Astrocyte (in vitro differentiated cells and primary cell): ENCODE data around the gene CRLF1. TPM values are rescaled to one million over a fixed set of nuclear protein-coding genes. Genes with fewer than 3 reads are reported as not detected.

Experiments used
- DNase-seq: peaks from one replicate; pipeline ENCODE4 v3.0.0-alpha.2; 2010; ENCODE audit warnings: low read depth
- FAIRE-seq: peaks from 2 replicates; lab custom pipeline; 2011; peaks lifted over from hg19 to GRCh38; lab: Jason Lieb, UNC
- H2AFZ ChIP-seq: 2 replicates; pipeline ENCODE4 v1.6.0; 2012; ENCODE audit warnings: low read depth, low read length, inconsistent platforms
- H3K27ac ChIP-seq: 2 replicates; pipeline ENCODE4 v1.5.1; 2011; ENCODE audit warnings: low read depth, low read length, inconsistent platforms
- H3K27me3 ChIP-seq: 2 replicates; pipeline ENCODE4 v1.6.0; 2011; ENCODE audit warnings: low read length, inconsistent platforms; ENCODE audit not compliant: insufficient read depth
- H3K36me3 ChIP-seq: 2 replicates; pipeline ENCODE4 v1.5.1; 2011; ENCODE audit warnings: low read length, inconsistent platforms; ENCODE audit not compliant: insufficient read depth
- H3K4me1 ChIP-seq: 2 replicates; pipeline ENCODE4 v1.5.1; 2011; ENCODE audit warnings: low read length, inconsistent platforms; ENCODE audit not compliant: insufficient read depth
- H3K4me2 ChIP-seq: 2 replicates; pipeline ENCODE4 v1.6.0; 2012; ENCODE audit warnings: low read length, inconsistent platforms
- H3K4me3 ChIP-seq: 2 replicates; pipeline ENCODE4 v1.5.1; 2011; ENCODE audit warnings: low read depth, mild to moderate bottlenecking, low read length, inconsistent platforms; ENCODE audit not compliant: insufficient read depth
- H3K79me2 ChIP-seq: 2 replicates; pipeline ENCODE4 v1.6.0; 2012; ENCODE audit warnings: mild to moderate bottlenecking, low read length, inconsistent platforms; ENCODE audit not compliant: insufficient read depth
- H3K9ac ChIP-seq: 2 replicates; pipeline ENCODE4 v1.6.0; 2012; ENCODE audit warnings: mild to moderate bottlenecking, low read length, inconsistent platforms
- H3K9me3 ChIP-seq: 2 replicates; pipeline ENCODE4 v1.5.1; 2012; ENCODE audit warnings: low read depth, mild to moderate bottlenecking, low read length, inconsistent platforms; ENCODE audit not compliant: insufficient read depth
- H4K20me1 ChIP-seq: 2 replicates; pipeline ENCODE4 v1.6.0; 2012; ENCODE audit warnings: low read length, inconsistent platforms; ENCODE audit not compliant: insufficient read depth
- H3K27ac Mint-ChIP-seq: one replicate; pipeline ENCODE4 v1.8.0; 2021; ENCODE audit warnings: mild to moderate bottlenecking, mixed read lengths; ENCODE audit not compliant: unreplicated experiment
- H3K27me3 Mint-ChIP-seq: one replicate; pipeline ENCODE4 v1.8.0; 2021; ENCODE audit warnings: low read depth, mixed read lengths; ENCODE audit not compliant: unreplicated experiment
- H3K36me3 Mint-ChIP-seq: one replicate; pipeline ENCODE4 v1.8.0; 2021; ENCODE audit warnings: low read depth, mixed read lengths; ENCODE audit not compliant: unreplicated experiment
- H3K4me1 Mint-ChIP-seq: one replicate; pipeline ENCODE4 v1.8.0; 2021; ENCODE audit warnings: low read depth, mixed read lengths; ENCODE audit not compliant: unreplicated experiment
- H3K4me3 Mint-ChIP-seq: one replicate; pipeline ENCODE4 v1.8.0; 2021; ENCODE audit warnings: mild to moderate bottlenecking, moderate library complexity, mixed read lengths; ENCODE audit not compliant: unreplicated experiment
- H3K9me3 Mint-ChIP-seq: one replicate; pipeline ENCODE4 v1.8.0; 2021; ENCODE audit warnings: mild to moderate bottlenecking, mixed read lengths; ENCODE audit not compliant: unreplicated experiment
- EZH2 ChIP-seq: IDR thresholded peaks from 2 replicates; pipeline ENCODE4 v1.6.1; 2012; ENCODE audit warnings: mild to moderate bottlenecking, low read length, inconsistent platforms; ENCODE audit not compliant: insufficient read depth
- total RNA-seq: library from RNA; stranded (reverse); gene quantifications from 2 replicates; pipeline ENCODE4 v1.2.1, GENCODE V29; 2021
- TF ChIP-seq, protein P1 (sequence below): IDR thresholded peaks from 2 replicates; pipeline ENCODE4 v1.5.1; 2011; ENCODE audit warnings: low read depth, mild to moderate bottlenecking, inconsistent platforms, low read length, moderate library complexity; ENCODE audit not compliant: insufficient read depth

CRLF1 gene
- total RNA-seq, 1 donor from 2014 or later: 18.5 TPM

DNA sequence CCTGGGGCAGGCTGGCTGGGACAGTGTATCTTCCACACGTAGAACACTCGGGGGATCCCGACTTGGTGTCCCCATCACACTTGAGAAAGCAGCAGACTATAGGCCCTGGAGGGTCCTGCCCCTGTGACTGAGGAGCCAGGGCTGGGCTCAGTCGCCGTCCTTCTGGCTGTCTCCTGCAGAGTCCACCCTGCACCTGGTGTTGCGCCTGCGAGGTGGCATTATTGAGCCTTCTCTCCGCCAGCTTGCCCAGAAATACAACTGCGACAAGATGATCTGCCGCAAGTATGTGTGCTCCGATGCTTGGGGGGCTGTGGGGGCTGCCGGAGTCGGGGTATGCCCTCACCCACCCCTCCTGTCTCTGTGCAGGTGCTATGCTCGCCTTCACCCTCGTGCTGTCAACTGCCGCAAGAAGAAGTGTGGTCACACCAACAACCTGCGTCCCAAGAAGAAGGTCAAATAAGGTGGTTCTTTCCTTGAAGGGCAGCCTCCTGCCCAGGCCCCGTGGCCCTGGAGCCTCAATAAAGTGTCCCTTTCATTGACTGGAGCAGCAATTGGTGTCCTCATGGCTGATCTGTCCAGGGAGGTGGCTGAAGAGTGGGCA lies 31.8 kb downstream of the CRLF1 start:
- Histone ChIP-seq H3K27ac (no peak overlapping the region), H2AFZ (no peak overlapping the region), H4K20me1 (peaks cover 55% of the 10 kb centered on the region), H3K79me2 (peaks cover 36% of the 10 kb centered on the region), H3K36me3 (peaks cover 27% of the 10 kb centered on the region), H3K4me3 (no peak overlapping the region), H3K9ac (no peak overlapping the region), H3K4me1 (peaks cover 19% of the 10 kb centered on the region), H3K9me3 (no peaks in the 10 kb centered on the region), H3K4me2 (no peak overlapping the region), H3K27me3 (no peaks in the 10 kb centered on the region)
- H3K27ac Mint-ChIP-seq: peak overlapping the region; percentile 78
- no peak for DNase-seq
- H3K4me3 Mint-ChIP-seq: peak overlapping the region; percentile 57
- H3K36me3 Mint-ChIP-seq: peaks cover 28% of the 10 kb centered on the region
- no peaks in the 10 kb centered on the region for H3K9me3 Mint-ChIP-seq
- peaks cover 13% of the 10 kb centered on the region for H3K4me1 Mint-ChIP-seq
- FAIRE-seq: no peak
- no peaks in the 10 kb centered on the region for H3K27me3 Mint-ChIP-seq
- TF ChIP-seq, protein P1, sequence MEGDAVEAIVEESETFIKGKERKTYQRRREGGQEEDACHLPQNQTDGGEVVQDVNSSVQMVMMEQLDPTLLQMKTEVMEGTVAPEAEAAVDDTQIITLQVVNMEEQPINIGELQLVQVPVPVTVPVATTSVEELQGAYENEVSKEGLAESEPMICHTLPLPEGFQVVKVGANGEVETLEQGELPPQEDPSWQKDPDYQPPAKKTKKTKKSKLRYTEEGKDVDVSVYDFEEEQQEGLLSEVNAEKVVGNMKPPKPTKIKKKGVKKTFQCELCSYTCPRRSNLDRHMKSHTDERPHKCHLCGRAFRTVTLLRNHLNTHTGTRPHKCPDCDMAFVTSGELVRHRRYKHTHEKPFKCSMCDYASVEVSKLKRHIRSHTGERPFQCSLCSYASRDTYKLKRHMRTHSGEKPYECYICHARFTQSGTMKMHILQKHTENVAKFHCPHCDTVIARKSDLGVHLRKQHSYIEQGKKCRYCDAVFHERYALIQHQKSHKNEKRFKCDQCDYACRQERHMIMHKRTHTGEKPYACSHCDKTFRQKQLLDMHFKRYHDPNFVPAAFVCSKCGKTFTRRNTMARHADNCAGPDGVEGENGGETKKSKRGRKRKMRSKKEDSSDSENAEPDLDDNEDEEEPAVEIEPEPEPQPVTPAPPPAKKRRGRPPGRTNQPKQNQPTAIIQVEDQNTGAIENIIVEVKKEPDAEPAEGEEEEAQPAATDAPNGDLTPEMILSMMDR: no peak
- no peak for TF ChIP-seq EZH2

DNA sequence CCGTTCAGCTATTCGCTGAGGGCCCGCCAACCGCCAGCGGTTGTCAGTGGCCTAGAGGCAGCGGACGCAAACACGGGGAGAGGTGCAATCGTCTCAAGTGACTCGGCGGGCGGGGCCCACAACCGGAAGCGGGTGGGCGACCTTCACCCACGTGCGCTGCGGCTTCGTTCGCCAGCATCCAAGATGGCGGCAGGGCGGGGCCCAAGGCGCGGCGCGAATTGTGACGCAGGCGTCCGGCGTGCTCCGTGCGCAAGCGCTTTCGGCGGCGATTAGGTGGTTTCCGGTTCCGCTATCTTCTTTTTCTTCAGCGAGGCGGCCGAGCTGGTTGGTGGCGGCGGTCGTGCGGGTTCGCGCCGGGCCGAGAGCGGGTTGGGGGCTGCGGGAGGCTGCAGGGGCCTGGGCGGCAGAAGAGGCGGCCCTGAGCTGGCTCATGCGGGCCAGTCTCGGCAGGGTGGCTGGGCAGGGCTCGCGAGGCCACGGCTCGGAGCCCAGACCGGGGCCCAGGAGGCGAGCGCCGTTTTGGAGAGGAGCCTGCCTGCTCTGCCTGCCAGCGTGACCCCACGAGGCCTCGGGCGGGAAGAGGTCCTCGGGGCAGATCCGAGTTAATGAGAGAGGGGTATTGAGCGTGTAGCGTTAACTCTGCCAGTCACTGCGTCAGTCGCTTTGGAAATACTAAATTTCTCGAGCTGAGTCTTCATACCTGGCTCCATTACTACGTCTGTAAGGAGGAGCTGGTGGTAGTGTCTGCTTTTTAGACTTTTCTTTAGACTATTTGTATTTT lies 34.8 kb downstream of the CRLF1 start, which contains the start of gene UBA52:
Gene UBA52, plus strand, starts transcription at position 294 of the 781 bp plus-strand sequence. CDS start 1,444 bp downstream, outside the sequence.
- peak within 1 kb of the TSS; percentile 91 for H3K9ac ChIP-seq
- H3K27me3 ChIP-seq: no peaks in the 10 kb centered on the region
- peaks cover 26% of the 10 kb centered on the region for H3K36me3 ChIP-seq
- DNase-seq (peak; percentile 92), FAIRE-seq (peak; percentile 59)
- H3K27ac Mint-ChIP-seq: peak within 1 kb of the TSS; percentile 88
- H3K4me1 ChIP-seq: peaks cover 19% of the 10 kb centered on the region
- H3K27me3 Mint-ChIP-seq: no peaks in the 10 kb centered on the region
- H3K79me2 ChIP-seq: peaks cover 36% of the 10 kb centered on the region
- H3K4me3 Mint-ChIP-seq: peak within 1 kb of the TSS; percentile 97
- TF ChIP-seq, protein P1: no peak
- H3K4me1 Mint-ChIP-seq: peaks cover 13% of the 10 kb centered on the region
- peak within 1 kb of the TSS; percentile 92 for H3K4me2 ChIP-seq
- H3K4me3 ChIP-seq: peak within 1 kb of the TSS; percentile 83
- H4K20me1 ChIP-seq: peaks cover 46% of the 10 kb centered on the region
- H3K9me3 Mint-ChIP-seq: no peaks in the 10 kb centered on the region
- peaks cover 28% of the 10 kb centered on the region for H3K36me3 Mint-ChIP-seq
- H2AFZ ChIP-seq: peak within 1 kb of the TSS; percentile 63
- peak within 1 kb of the TSS; percentile 70 for H3K27ac ChIP-seq
- no peaks in the 10 kb centered on the region for H3K9me3 ChIP-seq
